ENCODE results near the gene MYO15B.
"Not testable (repeated sequence)": the region's sequence is repeated elsewhere in the genome, so short reads cannot be mapped to it uniquely, and the experiment has no call there.

Gene MYO15B

GRCh38 chr17:75575197-75575596 lies 12.4 kb upstream of the MYO15B start:
- no peak for DNase-seq (ENCODE audit: low read depth in 1 of 2, low spot score in 1 of 2)

GRCh38 chr17:75575728-75576127 lies 11.9 kb upstream of the MYO15B start:
- DNase-seq (ENCODE audit: low read depth in 1 of 2, low spot score in 1 of 2) = no peak

- no peak for DNase-seq (ENCODE audit: low read depth in 1 of 2, low spot score in 1 of 2)
Observed at GRCh38 chr17:75576661-75577060, 10.9 kb upstream of the MYO15B start.

- DNase-seq (ENCODE audit: low read depth in 1 of 2, low spot score in 1 of 2) = peak in 1 of 2 donors; percentile 22
Observed at GRCh38 chr17:75581121-75581725, 6.4 kb upstream of the MYO15B start.

- not testable (repeated sequence) for DNase-seq (ENCODE audit: low read depth in 1 of 2, low spot score in 1 of 2)
Observed at GRCh38 chr17:75583197-75583596, 4.4 kb upstream of the MYO15B start.

- DNase-seq (ENCODE audit: low read depth in 1 of 2, low spot score in 1 of 2) = no peak
Observed at GRCh38 chr17:75584849-75585175, 2.8 kb upstream of the MYO15B start.

GRCh38 chr17:75588596-75589011 lies 1.0 kb downstream of the MYO15B start:
- DNase-seq (ENCODE audit: low read depth in 1 of 2, low spot score in 1 of 2) = no peak

GRCh38 chr17:75589012-75589918 lies 1.7 kb downstream of the MYO15B start:
- peak; percentile 97 for DNase-seq (ENCODE audit: low read depth in 1 of 2, low spot score in 1 of 2)

GRCh38 chr17:75589919-75590303 lies 2.3 kb downstream of the MYO15B start:
- no peak for DNase-seq (ENCODE audit: low read depth in 1 of 2, low spot score in 1 of 2)

GRCh38 chr17:75590314-75590761 lies 2.7 kb downstream of the MYO15B start:
- DNase-seq (ENCODE audit: low read depth in 1 of 2, low spot score in 1 of 2) = no peak

- DNase-seq (ENCODE audit: low read depth in 1 of 2, low spot score in 1 of 2) = no peak
Observed at GRCh38 chr17:75590849-75591721, 3.5 kb downstream of the MYO15B start.

- DNase-seq (ENCODE audit: low read depth in 1 of 2, low spot score in 1 of 2) = no peak
Observed at GRCh38 chr17:75591722-75592302, 4.2 kb downstream of the MYO15B start.

- no peak for DNase-seq (ENCODE audit: low read depth in 1 of 2, low spot score in 1 of 2)
Observed at GRCh38 chr17:75592348-75593020, 4.9 kb downstream of the MYO15B start.

GRCh38 chr17:75593430-75593829 lies 5.8 kb downstream of the MYO15B start:
- not testable (repeated sequence) for DNase-seq (ENCODE audit: low read depth in 1 of 2, low spot score in 1 of 2)

- no peak for DNase-seq (ENCODE audit: low read depth in 1 of 2, low spot score in 1 of 2)
Observed at GRCh38 chr17:75594499-75595283, 7.1 kb downstream of the MYO15B start.

GRCh38 chr17:75595284-75595919 lies 7.8 kb downstream of the MYO15B start:
- no peak for DNase-seq (ENCODE audit: low read depth in 1 of 2, low spot score in 1 of 2)

- no peak for DNase-seq (ENCODE audit: low read depth in 1 of 2, low spot score in 1 of 2)
Observed at GRCh38 chr17:75595920-75596313, 8.3 kb downstream of the MYO15B start.

- DNase-seq (ENCODE audit: low read depth in 1 of 2, low spot score in 1 of 2) = no peak
Observed at GRCh38 chr17:75596320-75597087, 8.9 kb downstream of the MYO15B start.
